ENCODE measurements around the gene COL27A1. TPM values are rescaled to one million over a fixed set of nuclear protein-coding genes. Genes with fewer than 3 reads are reported as not detected.

COL27A1 gene
- total RNA-seq, 1 donor from 2014 or later, result 8.5 TPM

- no peak overlapping the region for H3K4me3 ChIP-seq (ENCODE audit: low read depth, low read length)
- no peak for DNase-seq (ENCODE audit: low read depth)
- no peak for TF ChIP-seq CTCF (conservative IDR thresholded peaks at IDR 0.05; ENCODE audit: low read depth, low read length)
Observed at GRCh38 chr9:114299286-114300152, 144.2 kb downstream of the COL27A1 start.

GRCh38 chr9:114300153-114300845 lies 145.0 kb downstream of the COL27A1 start:
- no peak for TF ChIP-seq CTCF (conservative IDR thresholded peaks at IDR 0.05; ENCODE audit: low read depth, low read length)
- no peak for DNase-seq (ENCODE audit: low read depth)
- H3K4me3 ChIP-seq (ENCODE audit: low read depth, low read length), result no peak overlapping the region

GRCh38 chr9:114300846-114301797 lies 145.8 kb downstream of the COL27A1 start:
- DNase-seq (ENCODE audit: low read depth), result no peak
- H3K4me3 ChIP-seq (ENCODE audit: low read depth, low read length), result no peak overlapping the region
- TF ChIP-seq CTCF (conservative IDR thresholded peaks at IDR 0.05; ENCODE audit: low read depth, low read length), result no peak

- no peak overlapping the region for H3K4me3 ChIP-seq (ENCODE audit: low read depth, low read length)
- no peak for DNase-seq (ENCODE audit: low read depth)
- no peak for TF ChIP-seq CTCF (conservative IDR thresholded peaks at IDR 0.05; ENCODE audit: low read depth, low read length)
Observed at GRCh38 chr9:114301798-114302565, 146.6 kb downstream of the COL27A1 start.

GRCh38 chr9:114302727-114303126 lies 147.4 kb downstream of the COL27A1 start:
- DNase-seq (ENCODE audit: low read depth), result no peak
- H3K4me3 ChIP-seq (ENCODE audit: low read depth, low read length), result no peak overlapping the region
- TF ChIP-seq CTCF (conservative IDR thresholded peaks at IDR 0.05; ENCODE audit: low read depth, low read length), result no peak

- no peak overlapping the region for H3K4me3 ChIP-seq (ENCODE audit: low read depth, low read length)
- DNase-seq (ENCODE audit: low read depth), result no peak
- no peak for TF ChIP-seq CTCF (conservative IDR thresholded peaks at IDR 0.05; ENCODE audit: low read depth, low read length)
Observed at GRCh38 chr9:114303571-114303970, 148.2 kb downstream of the COL27A1 start.

Measured in epithelial cell of proximal tubule (primary cell).